Stimulated activated CD4-positive, alpha-beta T cell treated with anti-CD3 and anti-CD28 coated beads, Interleukin-12 subunit alpha, Interleukin-12 subunit beta, amount 100 ng/mL, for 48 hours (primary cell): ENCODE measurements around the gene STXBP4.

ENCODE experiments used
- DNase-seq, 3 donors: peaks; one replicate each; pipeline ENCODE4 v3.0.0-alpha.2; 2020; ENCODE audit warnings: low read depth in 2 of 3, low spot score in 1 of 3

The STXBP4 gene

GRCh38 chr17:55120651-55121050 lies 152.1 kb downstream of the STXBP4 start:
- no peak for DNase-seq

- DNase-seq = no peak
These were observed 152.7 kb downstream of the STXBP4 start for GRCh38 chr17:55121268-55121667.

- DNase-seq = no peak
These were observed 153.5 kb downstream of the STXBP4 start for GRCh38 chr17:55122114-55122513.

- DNase-seq = no peak
These were observed 156.3 kb downstream of the STXBP4 start for GRCh38 chr17:55124730-55125360.

GRCh38 chr17:55133583-55133982 lies 165.0 kb downstream of the STXBP4 start:
- no peak for DNase-seq

- DNase-seq = no peak
These were observed 166.1 kb downstream of the STXBP4 start for GRCh38 chr17:55134486-55135157.

GRCh38 chr17:55140809-55141208 lies 172.2 kb downstream of the STXBP4 start:
- DNase-seq = no peak

- DNase-seq = no peak
These were observed 176.0 kb downstream of the STXBP4 start for GRCh38 chr17:55144518-55144917.

- DNase-seq = no peak
These were observed 180.9 kb downstream of the STXBP4 start for GRCh38 chr17:55149485-55149884.

GRCh38 chr17:55152236-55152635 lies 183.7 kb downstream of the STXBP4 start:
- no peak for DNase-seq

- no peak for DNase-seq
These were observed 185.5 kb downstream of the STXBP4 start for GRCh38 chr17:55154101-55154500.

GRCh38 chr17:55155856-55156560 lies 187.4 kb downstream of the STXBP4 start:
- DNase-seq = no peak

- no peak for DNase-seq
These were observed 188.6 kb downstream of the STXBP4 start for GRCh38 chr17:55157165-55157564.

GRCh38 chr17:55158439-55158838 lies 189.9 kb downstream of the STXBP4 start:
- DNase-seq = no peak

GRCh38 chr17:55159251-55159650 lies 190.7 kb downstream of the STXBP4 start:
- no peak for DNase-seq

- no peak for DNase-seq
These were observed 191.9 kb downstream of the STXBP4 start for GRCh38 chr17:55160501-55160900.

- DNase-seq = no peak
These were observed 193.5 kb downstream of the STXBP4 start for GRCh38 chr17:55161935-55162555.

GRCh38 chr17:55162556-55162946 lies 194.0 kb downstream of the STXBP4 start:
- DNase-seq = no peak

GRCh38 chr17:55163408-55163807 lies 194.8 kb downstream of the STXBP4 start:
- DNase-seq = no peak

- DNase-seq = no peak
These were observed 197.9 kb downstream of the STXBP4 start for GRCh38 chr17:55166506-55166905.

GRCh38 chr17:55167024-55167725 lies 198.6 kb downstream of the STXBP4 start:
- no peak for DNase-seq
